TTC549 (cell line): ENCODE measurements around the gene NHERF1.

Source experiments
- FAIRE-seq: peaks from 2 replicates; lab custom pipeline; 2012; peaks lifted over from hg19 to GRCh38; lab: Jason Lieb, UNC

NHERF1 gene

GRCh38 chr17:74768069-74768762 lies 19.8 kb downstream of the NHERF1 start:
- FAIRE-seq: no peak

GRCh38 chr17:74768763-74769114 lies 20.3 kb downstream of the NHERF1 start:
- FAIRE-seq: no peak

DNA sequence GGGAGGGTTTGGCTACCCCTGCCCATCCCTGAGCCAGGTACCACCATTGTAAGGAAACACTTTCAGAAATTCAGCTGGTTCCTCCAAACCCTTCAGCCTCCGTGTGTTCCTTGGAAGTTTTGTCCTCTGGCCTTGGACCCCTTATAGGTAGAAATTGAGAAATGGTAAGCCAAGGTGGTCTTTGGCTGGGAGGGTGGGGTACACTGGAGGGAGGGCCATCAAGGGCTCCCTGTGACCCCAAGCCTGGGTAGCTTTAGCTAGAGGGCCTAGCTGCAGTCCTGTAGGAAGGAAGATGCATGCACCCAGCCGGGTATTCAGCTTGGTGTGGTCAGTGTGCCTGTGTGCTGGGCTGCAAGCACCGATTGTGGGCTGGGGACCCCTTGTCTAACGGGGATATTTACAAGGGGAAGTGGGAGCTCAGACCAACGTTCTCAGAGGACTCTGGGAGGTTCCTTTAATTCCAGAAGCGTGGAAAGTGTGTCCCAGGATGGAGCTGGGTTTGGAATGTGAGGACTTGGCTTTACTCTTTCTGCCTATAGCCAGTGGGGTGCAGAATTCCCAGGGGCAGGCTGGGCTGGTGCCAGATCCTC lies 20.9 kb downstream of the NHERF1 start:
- FAIRE-seq: no peak

GRCh38 chr17:74769856-74770497 lies 21.5 kb downstream of the NHERF1 start:
- FAIRE-seq: no peak

GRCh38 chr17:74770498-74771318 lies 22.3 kb downstream of the NHERF1 start:
- FAIRE-seq: no peak

DNA sequence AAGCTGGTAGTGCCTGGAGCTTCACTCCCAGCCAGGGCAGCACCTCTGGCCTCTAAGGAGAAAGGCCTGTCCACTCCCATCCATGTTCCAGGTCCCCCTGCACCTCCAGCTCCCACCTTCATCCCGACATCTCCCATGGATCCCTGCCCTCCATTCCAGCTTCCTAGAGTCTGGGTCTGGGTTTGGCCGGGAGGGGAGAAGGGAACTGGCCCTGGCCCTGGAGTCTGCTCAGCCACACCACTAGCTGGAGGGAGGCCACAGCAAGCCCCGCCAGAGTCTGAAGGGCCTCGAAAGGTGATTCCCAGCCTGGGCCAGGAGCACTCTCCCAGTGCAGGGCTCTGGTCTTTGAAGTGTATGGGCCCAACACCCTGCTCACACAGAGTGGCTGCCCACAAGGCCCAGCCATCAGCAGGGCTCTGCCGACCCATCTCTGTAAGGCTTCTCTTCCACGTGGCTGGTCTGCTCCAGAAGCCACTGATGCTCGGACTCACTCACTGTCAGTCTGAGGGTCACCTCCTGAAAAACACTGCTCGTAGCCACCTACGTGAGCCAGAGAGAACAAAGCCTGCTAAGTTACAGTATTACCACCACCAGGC lies 23.0 kb downstream of the NHERF1 start:
- FAIRE-seq: no peak

GRCh38 chr17:74772053-74772452 lies 23.6 kb downstream of the NHERF1 start:
- no peak for FAIRE-seq

DNA sequence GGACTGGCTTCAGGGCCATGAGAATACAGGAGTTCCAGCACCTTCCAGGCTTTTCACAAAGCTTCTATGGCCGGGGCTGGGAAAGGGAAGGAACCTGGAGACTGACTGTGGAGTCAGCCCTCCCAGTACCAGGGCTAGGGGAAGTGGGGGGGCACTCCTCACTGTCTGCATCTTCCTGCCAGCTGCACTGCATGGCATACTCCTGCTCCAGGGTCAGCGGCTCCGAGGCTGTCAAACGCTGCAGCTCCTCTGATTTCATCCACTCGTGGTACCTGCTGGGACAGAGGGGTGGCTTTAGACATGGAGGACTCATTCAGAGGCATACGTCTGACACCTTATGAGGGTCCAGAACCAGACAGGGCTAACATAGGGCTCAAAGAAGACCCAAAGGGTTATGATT lies 25.0 kb downstream of the NHERF1 start:
- no peak for FAIRE-seq

GRCh38 chr17:74773871-74774286 lies 25.5 kb downstream of the NHERF1 start:
- FAIRE-seq: no peak

DNA sequence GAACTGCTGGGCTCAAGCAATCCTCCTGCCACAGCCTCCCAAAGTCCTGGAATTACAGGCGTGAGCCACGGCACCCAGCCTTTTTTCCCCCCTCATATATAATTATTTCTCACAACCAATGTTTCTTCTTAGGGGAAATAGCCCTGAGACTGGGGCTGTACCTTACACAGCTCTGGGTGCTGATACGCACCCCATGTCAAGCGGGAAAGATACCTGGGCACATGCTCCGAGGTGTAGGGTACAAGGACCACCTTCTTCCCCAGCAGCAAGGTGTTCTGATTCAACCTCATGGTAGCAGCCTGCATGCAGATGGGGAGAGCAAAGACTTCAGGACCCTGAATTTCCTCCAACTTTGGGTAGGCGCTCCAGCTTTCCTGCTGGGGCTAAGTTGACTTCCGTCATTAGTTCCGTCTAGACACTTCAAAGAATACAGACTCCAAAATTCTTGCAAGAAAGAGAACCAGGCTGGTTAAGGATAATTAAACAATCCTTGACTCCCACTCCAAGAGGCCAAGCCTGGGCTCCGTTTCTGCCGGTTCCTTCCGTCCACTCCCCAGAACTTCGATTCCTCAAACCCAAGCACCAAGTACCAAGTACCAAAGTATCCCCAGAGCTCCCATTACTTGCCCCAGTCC lies 27.1 kb downstream of the NHERF1 start:
- FAIRE-seq: no peak

- no peak for FAIRE-seq
Observed at GRCh38 chr17:74776044-74776962, 27.9 kb downstream of the NHERF1 start, which contains the start of gene NAT9. TSS of gene NAT9 (minus strand) at chr17:74776345. CDS start at chr17:74775698, 647 bp downstream.

GRCh38 chr17:74776990-74777389 lies 28.6 kb downstream of the NHERF1 start:
- FAIRE-seq: no peak

DNA sequence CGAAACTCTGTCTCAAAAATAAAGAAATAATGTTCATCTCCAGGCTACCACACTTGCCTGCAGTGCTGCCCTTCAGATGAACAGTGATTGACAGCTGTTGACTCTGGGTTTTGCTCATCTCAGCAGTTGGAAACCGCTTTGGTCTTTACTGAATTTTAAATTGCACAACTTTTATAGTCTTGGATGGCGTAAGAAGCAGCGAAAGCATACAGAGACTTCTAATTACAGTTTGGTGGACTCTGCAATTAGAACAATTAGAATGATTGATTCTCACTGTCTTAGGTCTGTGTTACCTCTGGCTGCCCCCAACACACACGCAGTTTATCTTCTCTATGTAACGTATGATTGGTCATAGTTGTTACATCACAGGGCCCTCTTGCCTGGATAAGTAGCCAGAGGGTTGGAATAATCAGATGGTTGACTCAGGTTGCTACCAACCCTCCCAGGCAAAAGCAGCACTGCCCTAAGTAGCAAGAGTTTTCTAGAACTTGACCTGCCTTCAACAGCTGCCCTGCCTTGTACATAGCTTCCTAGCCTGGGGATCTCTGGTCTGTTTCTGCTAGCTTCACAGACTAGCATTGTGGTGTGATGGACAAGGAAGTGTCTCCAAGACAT lies 29.6 kb downstream of the NHERF1 start:
- no peak for FAIRE-seq

DNA sequence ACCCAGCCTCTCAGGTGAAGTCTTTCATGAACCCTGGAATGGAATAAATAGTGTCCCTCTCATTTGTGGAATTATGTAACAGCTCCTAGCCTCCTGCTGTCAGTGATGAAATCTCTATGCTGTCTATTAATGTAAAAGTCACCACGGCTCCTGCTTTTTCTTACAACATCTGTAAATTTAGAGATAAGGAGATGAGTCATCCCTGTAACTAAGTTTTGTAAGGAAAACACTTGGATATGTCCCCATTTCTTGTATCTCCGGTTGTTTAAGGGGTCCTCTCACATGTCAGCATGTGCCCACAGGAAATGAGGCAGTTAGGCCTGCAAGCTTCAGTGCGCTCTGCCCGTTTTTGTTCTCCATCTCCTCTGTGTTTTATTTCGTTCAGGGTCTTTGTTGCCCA lies 30.5 kb downstream of the NHERF1 start:
- no peak for FAIRE-seq

- FAIRE-seq: no peak
Observed at GRCh38 chr17:74779501-74779900, 31.1 kb downstream of the NHERF1 start.

- no peak for FAIRE-seq
Observed at GRCh38 chr17:74779948-74780400, 31.5 kb downstream of the NHERF1 start.

- no peak for FAIRE-seq
Observed at GRCh38 chr17:74780443-74781238, 32.2 kb downstream of the NHERF1 start.

DNA sequence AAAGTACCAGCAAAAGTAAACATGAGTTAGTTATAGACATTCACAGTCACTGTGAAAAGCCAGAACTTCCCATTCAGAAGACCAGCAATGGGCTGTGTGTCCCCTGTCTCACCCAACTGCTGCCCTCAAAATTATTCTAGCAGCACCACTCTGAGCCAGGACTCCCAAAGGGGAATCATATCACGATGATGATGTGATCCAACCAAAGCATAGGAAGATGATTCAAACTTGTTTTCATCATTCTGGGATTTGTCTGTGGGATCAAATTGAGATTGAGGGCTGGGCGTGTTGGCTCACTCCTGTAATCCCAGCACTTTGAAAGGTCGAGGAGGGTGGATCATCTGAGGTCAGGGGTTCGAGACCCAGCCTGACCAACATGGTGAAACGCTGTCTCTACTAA lies 34.1 kb downstream of the NHERF1 start:
- FAIRE-seq: no peak

GRCh38 chr17:74784125-74784810 lies 35.8 kb downstream of the NHERF1 start:
- FAIRE-seq: no peak
